GM12874 (cell line): Measurements from ENCODE around the gene SLC5A11.

Experiments used
- TF ChIP-seq, protein P1 (sequence below): IDR thresholded peaks from 2 replicates; pipeline ENCODE4 v1.5.1; 2011; ENCODE audit warnings: low read depth, mild to moderate bottlenecking, control low read depth, low read length, moderate library complexity; ENCODE audit not compliant: insufficient read depth

SLC5A11 gene

DNA sequence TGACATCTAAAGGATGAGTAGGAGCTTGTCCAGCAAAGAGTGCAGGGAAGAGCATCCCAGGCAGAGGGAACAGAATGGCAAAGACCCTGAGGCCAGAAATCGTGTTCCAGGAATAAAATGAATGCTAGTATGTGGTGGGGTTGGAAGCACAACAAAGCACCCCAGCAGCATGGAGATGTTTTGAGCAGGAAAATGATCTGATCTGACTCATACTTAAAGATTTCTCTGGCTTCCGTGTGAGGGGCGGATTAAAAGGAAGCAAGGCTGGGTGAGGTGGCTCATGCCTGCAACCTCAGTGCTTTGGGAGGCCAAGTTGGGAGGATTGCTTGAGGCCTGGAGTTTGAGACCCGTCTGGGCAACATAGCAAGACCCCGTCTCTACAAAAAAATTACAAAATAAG lies 2.3 kb downstream of the SLC5A11 start:
- TF ChIP-seq, protein P1, sequence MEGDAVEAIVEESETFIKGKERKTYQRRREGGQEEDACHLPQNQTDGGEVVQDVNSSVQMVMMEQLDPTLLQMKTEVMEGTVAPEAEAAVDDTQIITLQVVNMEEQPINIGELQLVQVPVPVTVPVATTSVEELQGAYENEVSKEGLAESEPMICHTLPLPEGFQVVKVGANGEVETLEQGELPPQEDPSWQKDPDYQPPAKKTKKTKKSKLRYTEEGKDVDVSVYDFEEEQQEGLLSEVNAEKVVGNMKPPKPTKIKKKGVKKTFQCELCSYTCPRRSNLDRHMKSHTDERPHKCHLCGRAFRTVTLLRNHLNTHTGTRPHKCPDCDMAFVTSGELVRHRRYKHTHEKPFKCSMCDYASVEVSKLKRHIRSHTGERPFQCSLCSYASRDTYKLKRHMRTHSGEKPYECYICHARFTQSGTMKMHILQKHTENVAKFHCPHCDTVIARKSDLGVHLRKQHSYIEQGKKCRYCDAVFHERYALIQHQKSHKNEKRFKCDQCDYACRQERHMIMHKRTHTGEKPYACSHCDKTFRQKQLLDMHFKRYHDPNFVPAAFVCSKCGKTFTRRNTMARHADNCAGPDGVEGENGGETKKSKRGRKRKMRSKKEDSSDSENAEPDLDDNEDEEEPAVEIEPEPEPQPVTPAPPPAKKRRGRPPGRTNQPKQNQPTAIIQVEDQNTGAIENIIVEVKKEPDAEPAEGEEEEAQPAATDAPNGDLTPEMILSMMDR, result no peak

DNA sequence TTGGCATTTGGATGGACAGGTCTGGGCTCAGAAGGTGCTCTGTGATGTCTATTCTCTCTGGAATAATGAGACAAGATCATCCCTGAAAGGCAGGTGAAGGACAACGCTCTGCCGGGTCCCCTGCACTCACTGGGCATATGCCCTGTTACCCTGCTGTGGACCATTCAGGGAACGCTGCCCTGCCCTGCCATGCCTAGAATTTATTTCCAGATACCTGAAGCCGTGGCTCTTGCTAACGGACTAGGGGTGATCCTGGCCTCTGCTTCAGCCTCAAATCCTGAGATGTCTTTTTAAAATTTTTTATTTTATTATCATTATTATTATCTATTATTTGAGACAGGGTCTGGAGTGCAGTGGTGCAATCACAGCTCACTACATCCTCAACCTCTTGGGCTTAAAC lies 3.9 kb downstream of the SLC5A11 start:
- TF ChIP-seq, protein P1, result no peak

DNA sequence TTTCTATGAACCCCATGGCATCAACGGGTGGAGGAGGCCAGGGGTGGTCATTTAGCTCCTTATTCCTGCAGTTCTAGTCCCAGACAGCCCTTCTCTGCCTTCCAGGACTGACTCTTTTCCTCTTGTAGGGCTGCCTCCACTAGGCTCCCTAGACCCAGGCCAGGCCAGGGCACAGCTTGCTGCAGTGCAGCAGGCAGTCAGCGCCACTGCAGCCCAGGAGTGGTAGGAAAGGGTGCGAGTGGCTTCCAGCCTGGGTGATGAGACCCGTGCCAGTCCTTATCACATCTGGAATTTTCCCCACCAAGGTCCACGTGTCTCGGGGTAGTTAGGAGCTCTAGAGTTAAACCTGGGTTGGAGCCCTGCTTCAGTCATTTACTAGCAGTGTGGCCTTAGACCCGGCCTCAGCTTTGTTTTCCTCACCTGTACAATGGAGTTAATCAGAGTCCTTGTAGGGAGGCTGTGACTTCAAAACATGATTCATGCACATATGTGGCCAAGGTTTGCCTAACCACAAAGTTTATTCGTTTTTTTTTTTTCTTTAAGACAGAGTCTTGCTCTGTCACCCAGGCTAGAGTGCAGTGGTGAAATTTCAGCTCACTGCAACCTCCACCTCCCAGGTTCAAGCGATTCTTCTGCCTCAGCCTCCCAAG lies 4.7 kb downstream of the SLC5A11 start:
- TF ChIP-seq, protein P1, result no peak

DNA sequence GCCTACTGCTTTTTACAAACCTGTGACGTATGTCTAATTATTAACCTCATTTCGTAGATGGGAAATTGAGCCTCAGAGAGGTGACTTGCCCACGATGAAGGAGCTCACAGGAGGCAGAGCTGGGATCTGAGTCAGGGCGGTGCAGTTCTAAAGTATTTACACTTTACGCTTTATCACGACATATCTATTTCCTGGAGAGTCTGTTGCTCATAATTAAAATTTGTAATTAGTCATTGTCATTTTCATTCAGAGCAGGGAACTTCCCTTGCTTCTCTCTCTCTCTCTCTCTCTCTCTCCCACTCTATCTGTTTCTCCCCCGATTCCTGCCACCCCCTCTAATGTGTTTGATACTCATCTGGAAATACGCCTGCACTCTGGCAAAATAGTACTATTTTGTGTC lies 5.9 kb downstream of the SLC5A11 start:
- TF ChIP-seq, protein P1, result no peak

DNA sequence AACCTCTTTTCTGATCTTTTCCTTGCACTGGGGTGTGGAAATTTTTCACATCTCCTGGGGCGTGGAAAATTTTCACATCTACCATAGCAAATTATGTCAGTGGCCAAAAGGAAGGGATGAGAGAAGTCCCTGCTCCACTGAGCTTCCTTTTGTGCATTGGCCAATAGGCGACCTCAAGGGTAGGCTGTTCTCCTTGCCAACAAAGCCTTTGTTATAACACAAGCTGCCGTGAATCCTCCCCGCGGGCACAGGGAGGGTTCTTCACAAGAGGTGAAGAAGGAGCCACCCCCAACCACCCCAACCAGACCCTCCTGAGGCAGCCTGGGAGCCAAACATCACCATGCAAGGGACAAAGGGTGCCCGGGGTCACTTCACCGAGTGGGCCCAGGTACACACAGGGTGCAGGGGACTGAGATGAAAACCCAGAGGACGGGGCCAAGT lies 6.5 kb downstream of the SLC5A11 start:
- TF ChIP-seq, protein P1, result no peak

DNA sequence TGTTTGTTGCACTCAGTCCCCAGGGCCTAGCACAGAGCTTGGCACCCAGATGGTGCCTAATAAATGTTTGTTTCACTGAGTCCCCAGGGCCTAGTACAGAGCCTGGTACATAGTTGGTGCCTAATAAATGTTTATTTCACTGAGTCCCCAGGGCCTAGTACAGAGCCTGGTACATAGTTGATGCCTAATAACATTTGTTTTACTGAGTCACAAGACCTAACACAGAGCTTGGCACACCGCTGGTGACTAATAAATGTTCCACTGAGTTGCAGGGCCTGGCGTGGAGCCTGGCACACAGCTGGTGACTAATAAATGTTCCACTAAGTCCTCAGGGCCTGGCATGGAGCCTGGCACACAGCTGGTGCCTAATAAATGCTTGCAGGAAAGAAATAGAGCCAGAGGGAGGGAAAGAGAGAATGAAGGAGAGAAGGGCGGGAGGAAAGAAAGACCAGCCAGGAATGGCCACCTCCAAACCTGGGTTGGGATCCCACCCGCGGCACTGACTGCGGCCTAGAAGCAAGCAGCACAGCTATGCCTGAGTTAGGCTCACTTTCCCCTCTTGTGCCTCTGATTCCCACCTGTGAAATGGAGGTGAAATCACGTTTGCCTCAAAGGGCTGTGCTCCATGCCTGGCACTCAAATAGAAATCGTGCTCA lies 7.5 kb downstream of the SLC5A11 start:
- TF ChIP-seq, protein P1, result no peak

DNA sequence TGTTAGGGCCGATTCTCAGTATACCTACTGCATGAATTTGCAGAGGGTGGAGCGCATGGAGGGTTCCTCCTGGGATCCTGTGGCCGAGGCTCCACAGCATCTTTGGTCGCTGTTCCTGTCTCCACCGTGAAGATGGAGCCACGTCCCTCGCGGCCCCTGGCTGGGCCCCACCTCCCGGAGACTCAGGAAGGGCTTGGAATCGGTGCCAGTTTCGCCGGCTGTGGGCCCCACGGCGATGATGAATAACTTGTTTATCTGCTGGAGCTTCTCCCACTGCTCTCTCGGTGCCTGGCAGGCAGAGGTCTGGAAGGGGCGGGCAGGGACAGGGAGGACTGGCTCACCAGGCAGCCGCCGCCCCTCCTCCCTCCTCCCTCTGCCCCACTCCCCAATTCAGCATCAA lies 8.1 kb downstream of the SLC5A11 start:
- TF ChIP-seq, protein P1, result no peak
